Left ventricle myocardium inferior (tissue), 1 donor: ENCODE data around the gene COASY. TPM values are rescaled to one million over a fixed set of nuclear protein-coding genes. Genes with fewer than 3 reads are reported as not detected.
A peak's percentile ranks its signal among the peaks of the same experiment; 100 is the strongest.

ENCODE experiments used
- DNase-seq: peaks from one replicate; pipeline ENCODE4 v3.0.0-alpha.2; 2020
- H3K27ac ChIP-seq: fragments of 200-600 bp; replicated peaks from 2 replicates; pipeline ENCODE4 v1.8.0; 2021
- H3K27me3 ChIP-seq: fragments of 200-600 bp; 2 replicates; pipeline ENCODE4 v1.8.0; 2021; ENCODE audit warnings: low read depth
- H3K36me3 ChIP-seq: fragments of 200-600 bp; 2 replicates; pipeline ENCODE4 v1.8.0; 2021
- H3K4me1 ChIP-seq: fragments of 200-600 bp; 2 replicates; pipeline ENCODE4 v1.8.0; 2021
- H3K4me3 ChIP-seq: fragments of 200-600 bp; 2 replicates; pipeline ENCODE4 v1.8.0; 2021; ENCODE audit warnings: mild to moderate bottlenecking, moderate library complexity
- H3K9me3 ChIP-seq: fragments of 200-600 bp; replicated peaks from 2 replicates; pipeline ENCODE4 v1.8.0; 2021
- intact Hi-C: fragments of 100-400 bp; cut with micrococcal nuclease; formaldehyde crosslinking; loops from one replicate; pipeline ENCODE4 v1.11.0; 2022
- total RNA-seq: library from RNA; stranded (reverse); fragmentation: NEBNext Ultra II Directional; extraction: Animal tissue kit (Norgen Biotek cat#: 25700); gene quantifications from one replicate; pipeline ENCODE4 v1.2.1, GENCODE V29; 2021
- TF ChIP-seq, protein P1 (sequence below): fragments of 200-600 bp; IDR thresholded peaks from 2 replicates; pipeline ENCODE4 v1.8.0; 2021; ENCODE audit warnings: antibody characterized with exemption, mild to moderate bottlenecking, borderline replicate concordance
- donor health status: DM: no; HTN: yes; CAD: no; lungs with severe emphysema.

Gene COASY
- total RNA-seq, 1 donor from 2014 or later = 48.8 TPM

DNA sequence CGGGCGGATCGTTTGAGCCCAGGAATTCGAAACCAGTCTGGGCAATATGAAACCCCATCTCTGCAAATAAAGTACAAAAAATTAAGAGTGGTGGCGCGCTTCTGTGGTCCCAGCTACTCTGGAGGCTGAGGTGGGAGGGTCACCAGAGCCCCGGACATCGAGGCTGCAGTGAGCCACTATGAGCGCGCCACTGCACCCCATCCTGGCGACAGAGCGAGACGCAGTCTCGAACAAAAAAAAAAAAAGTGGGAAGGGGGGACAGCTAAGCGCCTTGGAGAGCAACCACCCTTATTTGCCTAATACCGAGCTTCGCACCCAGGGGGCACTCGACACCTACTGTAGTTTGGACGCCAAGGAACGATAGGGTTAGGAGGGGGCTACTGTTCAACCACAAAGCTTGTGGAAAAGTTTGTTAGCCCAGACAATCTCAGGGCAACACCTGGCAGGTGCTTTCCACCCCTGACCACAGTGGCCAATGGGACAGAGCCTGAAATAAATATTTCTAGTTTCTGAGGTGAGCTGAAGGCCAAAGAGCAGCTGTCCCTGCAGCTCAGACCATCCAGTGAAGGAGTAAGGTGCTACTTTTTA is 16.4 kb downstream of the COASY start:
- intact Hi-C loops = no loop called here
- H3K9me3 ChIP-seq = no peaks in the 10 kb centered on the region
- DNase-seq = peak; percentile 69
- H3K27me3 ChIP-seq = no peaks in the 10 kb centered on the region
- peaks cover 55% of the 10 kb centered on the region for H3K36me3 ChIP-seq
- TF ChIP-seq, protein P1, sequence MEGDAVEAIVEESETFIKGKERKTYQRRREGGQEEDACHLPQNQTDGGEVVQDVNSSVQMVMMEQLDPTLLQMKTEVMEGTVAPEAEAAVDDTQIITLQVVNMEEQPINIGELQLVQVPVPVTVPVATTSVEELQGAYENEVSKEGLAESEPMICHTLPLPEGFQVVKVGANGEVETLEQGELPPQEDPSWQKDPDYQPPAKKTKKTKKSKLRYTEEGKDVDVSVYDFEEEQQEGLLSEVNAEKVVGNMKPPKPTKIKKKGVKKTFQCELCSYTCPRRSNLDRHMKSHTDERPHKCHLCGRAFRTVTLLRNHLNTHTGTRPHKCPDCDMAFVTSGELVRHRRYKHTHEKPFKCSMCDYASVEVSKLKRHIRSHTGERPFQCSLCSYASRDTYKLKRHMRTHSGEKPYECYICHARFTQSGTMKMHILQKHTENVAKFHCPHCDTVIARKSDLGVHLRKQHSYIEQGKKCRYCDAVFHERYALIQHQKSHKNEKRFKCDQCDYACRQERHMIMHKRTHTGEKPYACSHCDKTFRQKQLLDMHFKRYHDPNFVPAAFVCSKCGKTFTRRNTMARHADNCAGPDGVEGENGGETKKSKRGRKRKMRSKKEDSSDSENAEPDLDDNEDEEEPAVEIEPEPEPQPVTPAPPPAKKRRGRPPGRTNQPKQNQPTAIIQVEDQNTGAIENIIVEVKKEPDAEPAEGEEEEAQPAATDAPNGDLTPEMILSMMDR = peak; percentile 76
- H3K4me3 ChIP-seq = peak overlapping the region; percentile 76
- H3K4me1 ChIP-seq = peaks cover 30% of the 10 kb centered on the region
- H3K27ac ChIP-seq = peak overlapping the region; percentile 95

DNA sequence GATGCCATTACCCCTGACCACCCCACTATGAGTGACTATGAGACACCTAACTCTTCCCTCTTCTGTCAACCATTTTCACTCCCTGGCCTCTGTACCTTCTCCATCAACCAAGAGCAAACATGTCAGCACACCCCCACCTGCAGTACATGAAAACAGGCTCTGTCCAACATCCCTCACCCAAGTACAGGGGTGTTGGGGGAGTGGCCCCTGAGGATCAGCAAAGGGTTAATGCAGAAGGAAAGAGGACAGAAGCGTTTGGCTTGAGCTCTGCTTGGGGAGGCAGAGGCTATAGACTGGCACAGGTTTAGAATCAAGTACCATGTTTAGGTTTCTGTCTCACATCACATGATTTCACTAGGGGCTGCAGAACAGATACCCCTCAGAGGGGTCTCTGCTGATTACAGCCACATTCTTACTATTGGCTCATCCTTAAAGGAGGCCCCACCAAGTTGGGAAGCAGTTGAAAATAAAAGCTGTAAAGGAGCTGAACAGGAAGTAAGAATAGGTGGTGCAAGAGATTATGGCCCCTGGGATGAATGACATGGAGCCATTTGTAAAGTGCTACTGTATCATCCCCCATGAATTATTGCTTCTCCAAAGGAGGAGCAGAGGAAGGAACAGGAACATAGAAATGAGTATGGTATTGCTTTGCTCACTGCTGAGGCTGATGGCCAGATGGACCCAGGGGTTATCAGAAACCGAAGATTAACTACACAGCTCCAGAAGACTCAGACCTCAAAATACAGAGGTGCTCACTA is 18.0 kb downstream of the COASY start:
- TF ChIP-seq, protein P1 = no peak
- Histone ChIP-seq H3K9me3 (no peaks in the 10 kb centered on the region), H3K4me3 (no peak overlapping the region), H3K27ac (no peak overlapping the region), H3K27me3 (no peaks in the 10 kb centered on the region), H3K4me1 (peaks cover 37% of the 10 kb centered on the region), H3K36me3 (peaks cover 57% of the 10 kb centered on the region)
- intact Hi-C loops = no loop called here
- DNase-seq = no peak

DNA sequence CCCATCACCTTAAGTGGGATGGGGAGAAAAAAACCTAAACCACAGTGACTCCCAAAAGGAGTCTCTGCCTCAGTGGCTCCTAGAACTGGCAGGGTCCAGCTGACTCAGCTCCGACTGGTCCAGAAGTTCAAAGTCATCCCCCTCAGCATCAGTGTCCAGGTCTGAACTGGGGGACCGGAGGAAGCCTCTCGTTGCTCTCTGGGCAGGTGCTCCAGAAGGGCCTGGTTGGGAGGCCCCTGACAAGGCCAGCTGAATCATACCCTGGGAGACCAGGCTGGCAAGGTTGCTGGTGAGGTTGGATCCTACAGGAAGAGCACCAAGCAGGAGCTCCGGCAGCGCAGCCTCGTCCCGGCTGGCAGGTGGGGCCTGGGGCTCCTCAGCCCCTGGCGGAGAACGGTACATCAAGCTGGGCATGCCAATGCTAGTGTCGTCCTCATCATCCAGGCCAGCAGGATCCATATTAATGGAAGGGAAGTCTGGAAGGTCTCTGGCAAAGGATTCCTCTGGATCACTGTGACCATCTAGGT is 19.9 kb downstream of the COASY start:
- Histone ChIP-seq H3K27ac (no peak overlapping the region), H3K27me3 (no peaks in the 10 kb centered on the region), H3K4me1 (peaks cover 47% of the 10 kb centered on the region), H3K36me3 (peaks cover 71% of the 10 kb centered on the region), H3K4me3 (no peak overlapping the region), H3K9me3 (no peaks in the 10 kb centered on the region)
- TF ChIP-seq, protein P1 = no peak
- intact Hi-C loops = no loop called here
- no peak for DNase-seq

DNA sequence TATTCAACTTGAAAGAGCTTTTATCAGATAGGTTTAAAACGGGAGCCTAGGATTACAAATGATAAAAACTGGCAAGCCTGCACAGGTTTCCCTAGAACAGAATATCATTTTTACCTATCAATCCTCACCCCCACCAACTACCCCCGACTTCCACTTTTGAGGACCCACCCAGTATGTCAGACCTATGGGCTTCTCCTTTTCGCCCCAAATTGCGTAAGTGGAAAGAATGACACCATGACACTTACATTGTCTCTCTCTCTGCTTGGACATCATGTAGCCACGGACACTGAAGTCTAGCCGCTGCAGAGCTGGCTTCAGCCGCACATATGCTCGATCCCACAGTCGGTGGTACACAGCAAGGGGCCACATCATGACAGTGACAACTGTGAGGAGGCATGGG is 22.9 kb downstream of the COASY start:
- TF ChIP-seq, protein P1 = no peak
- peak overlapping the region; percentile 42 for H3K27ac ChIP-seq
- no peaks in the 10 kb centered on the region for H3K27me3 ChIP-seq
- H3K9me3 ChIP-seq = no peaks in the 10 kb centered on the region
- peaks cover 39% of the 10 kb centered on the region for H3K4me1 ChIP-seq
- intact Hi-C loops = no loop called here
- H3K4me3 ChIP-seq = no peak overlapping the region
- H3K36me3 ChIP-seq = peaks cover 96% of the 10 kb centered on the region
- no peak for DNase-seq

DNA sequence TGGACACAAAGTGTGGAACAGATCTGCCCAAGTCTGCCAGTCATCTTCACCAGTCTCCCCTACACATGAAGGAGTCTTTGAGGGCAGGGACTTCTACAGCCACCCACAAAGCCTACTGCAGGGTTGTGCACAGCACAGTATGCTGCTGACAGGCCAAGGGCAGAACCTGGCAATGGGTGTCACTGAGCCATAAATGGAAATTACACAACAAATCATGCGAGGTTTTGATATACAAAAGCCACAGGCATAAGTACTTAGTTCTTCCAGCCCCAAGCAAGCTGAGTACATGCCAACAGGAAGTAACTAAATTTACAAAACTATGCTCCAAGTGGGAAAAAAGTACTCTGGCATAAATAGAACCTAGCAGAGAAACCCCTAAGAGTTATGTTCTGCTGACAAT is 23.4 kb downstream of the COASY start:
- intact Hi-C loops = no loop called here
- no peak overlapping the region for H3K4me3 ChIP-seq
- peaks cover 96% of the 10 kb centered on the region for H3K36me3 ChIP-seq
- H3K4me1 ChIP-seq = peaks cover 39% of the 10 kb centered on the region
- TF ChIP-seq, protein P1 = no peak
- no peak for DNase-seq
- no peaks in the 10 kb centered on the region for H3K27me3 ChIP-seq
- peak overlapping the region; percentile 42 for H3K27ac ChIP-seq
- H3K9me3 ChIP-seq = no peaks in the 10 kb centered on the region
